Gastroesophageal sphincter (tissue), 4 donors: Measurements from ENCODE around the gene NIBAN1. TPM values are rescaled to one million over a fixed set of nuclear protein-coding genes. Genes with fewer than 3 reads are reported as not detected.

Experiments used
- ATAC-seq: fragments of 150-250 bp; one replicate; pipeline ENCODE4 v1.9.1; 2016; ENCODE audit warnings: mild to moderate bottlenecking, moderate library complexity
- H3K27ac ChIP-seq, 4 donors: fragments of 200-600 bp; sonication (generic) in 3 of 4; 1 replicate in 3 of 4; 2 replicates in 1 of 4; pipeline ENCODE4 v1.5.1; 2016 to 2019
- H3K27me3 ChIP-seq: fragments of 200-600 bp; sonication (generic); one replicate; pipeline ENCODE4 v1.5.1; 2019
- H3K36me3 ChIP-seq, 2 donors: fragments of 200-600 bp; sonication (generic); one replicate each; pipeline ENCODE4 v1.5.1; 2019; ENCODE audit warnings: control low read depth in 1 of 2
- H3K4me1 ChIP-seq, 3 donors: fragments of 200-600 bp; sonication (generic); 1 replicate in 2 of 3; 2 replicates in 1 of 3; pipeline ENCODE4 v1.5.1; 2016 to 2019; ENCODE audit warnings: control low read depth in 2 of 3
- H3K4me3 ChIP-seq, 2 donors: fragments of 200-600 bp; sonication (generic); one replicate each; pipeline ENCODE4 v1.5.1; 2019; ENCODE audit warnings: mild to moderate bottlenecking in 1 of 2, moderate library complexity in 1 of 2
- H3K9me3 ChIP-seq, 3 donors: fragments of 200-600 bp; sonication (generic); one replicate each; pipeline ENCODE4 v1.5.1; 2017 to 2019; ENCODE audit warnings: control low read depth in 2 of 3
- CTCF ChIP-seq, 4 experiments: fragments of 200-600 bp in 2 of 4; fragments of 450-650 bp in 2 of 4; sonication (generic) in 1 of 4; IDR thresholded peaks; one replicate each; pipeline ENCODE4 v1.5.1; 2017 to 2019; ENCODE audit warnings: antibody characterized with exemption in 4 of 4, mild to moderate bottlenecking in 2 of 4, moderate library complexity in 2 of 4
- EP300 ChIP-seq: sonication (generic); formaldehyde crosslinking; IDR thresholded peaks from one replicate; pipeline ENCODE4 v1.6.1; 2017; ENCODE audit warnings: antibody characterized with exemption, mild to moderate bottlenecking
- POLR2A ChIP-seq, 2 donors: fragments of 450-650 bp; IDR thresholded peaks; one replicate each; pipeline ENCODE4 v1.6.1; 2017; ENCODE audit warnings: antibody characterized with exemption in 2 of 2, mild to moderate bottlenecking in 2 of 2, moderate library complexity in 1 of 2
- POLR2AphosphoS5 ChIP-seq: sonication (generic); formaldehyde crosslinking; IDR thresholded peaks from one replicate; pipeline ENCODE4 v1.6.1; 2017; ENCODE audit warnings: antibody characterized with exemption
- WGBS, 2 donors: methylation state at CpG; one replicate each; pipeline ENCODE4 v1.1.5; 2018; ENCODE audit warnings: low coverage in 1 of 2; 5-methylcytosine and 5-hydroxymethylcytosine counted together
- total RNA-seq, 4 donors: library from RNA; depleted of rRNA; stranded (reverse); fragments of >200 nt; gene quantifications; one replicate each; pipeline ENCODE4 v1.1.0, GENCODE V29; 2016

The NIBAN1 gene
- total RNA-seq, 4 donors from 2014 or later, result 544 to 589 (median 567) TPM

GRCh38 chr1:184971522-184972265 lies 2.6 kb downstream of the NIBAN1 start:
- 50 to 57% methylated on average over 7 to 8 of the region's 8 CpGs for WGBS, 2 donors
- ATAC-seq, result no peak
- no peak for TF ChIP-seq EP300
- no peak for TF ChIP-seq POLR2A (IDR thresholded peaks at IDR 0.05)
- no peak for TF ChIP-seq CTCF (IDR thresholded peaks at IDR 0.05)
- TF ChIP-seq POLR2AphosphoS5, result no peak
- H3K4me3 ChIP-seq, result peak overlapping the region; percentile 77 to 83
- H3K36me3 ChIP-seq, result no peaks in the 10 kb centered on the region
- H3K27me3 ChIP-seq, result no peaks in the 10 kb centered on the region
- H3K4me1 ChIP-seq, result peaks cover 0 to 61% (median 8%) of the 10 kb centered on the region in 3 donors
- H3K9me3 ChIP-seq, result no peaks in the 10 kb centered on the region
- H3K27ac ChIP-seq, result peak overlapping the region; percentile 84 to 96 (median 93)

- 31 to 33% methylated on average over 5 of the region's 5 CpGs for WGBS, 2 donors
- H3K9me3 ChIP-seq, result no peaks in the 10 kb centered on the region
Observed at GRCh38 chr1:184970691-184971161, 3.6 kb downstream of the NIBAN1 start.

GRCh38 chr1:184966989-184967388 lies 7.3 kb downstream of the NIBAN1 start:
- WGBS, 2 donors, result 58 to 60% methylated on average over 2 of the region's 2 CpGs
- H3K4me1 ChIP-seq, result peaks cover 0 to 72% (median 10%) of the 10 kb centered on the region in 3 donors
- no peak for ATAC-seq

More at GRCh38 chr1:184970691-184971161, 3.6 kb downstream of the NIBAN1 start:
- Histone ChIP-seq H3K4me3 (peak overlapping the region; percentile 77 to 83), H3K27ac (peak overlapping the region; percentile 84 to 96 (median 93)), H3K4me1 (peaks cover 0 to 71% (median 10%) of the 10 kb centered on the region in 3 donors), H3K36me3 (peaks cover 0 to 3% of the 10 kb centered on the region in 2 donors), H3K27me3 (no peaks in the 10 kb centered on the region)
- TF ChIP-seq EP300 (no peak), POLR2AphosphoS5 (peak; percentile 49), POLR2A (IDR thresholded peaks at IDR 0.05) (no peak), CTCF (IDR thresholded peaks at IDR 0.05) (peak in 2 of 4 experiments; percentile 10 to 28)
- no peak for ATAC-seq

GRCh38 chr1:184965944-184966860 lies 8.1 kb downstream of the NIBAN1 start:
- ATAC-seq, result no peak
- H3K9me3 ChIP-seq, result no peaks in the 10 kb centered on the region
- H3K36me3 ChIP-seq, result peaks cover 0 to 23% of the 10 kb centered on the region in 2 donors
- no peak for TF ChIP-seq CTCF (IDR thresholded peaks at IDR 0.05)
- TF ChIP-seq EP300, result no peak
- no peak for TF ChIP-seq POLR2A (IDR thresholded peaks at IDR 0.05)
- TF ChIP-seq POLR2AphosphoS5, result no peak
- no peak overlapping the region for H3K4me3 ChIP-seq
- WGBS, 2 donors, result 58 to 74% methylated on average over 4 of the region's 4 CpGs
- H3K27ac ChIP-seq, result peak overlapping the region in 3 of 4 donors; percentile 8 to 57 (median 33)
- H3K27me3 ChIP-seq, result no peaks in the 10 kb centered on the region
- H3K4me1 ChIP-seq, result peaks cover 0 to 72% (median 10%) of the 10 kb centered on the region in 3 donors

More at GRCh38 chr1:184966989-184967388, 7.3 kb downstream of the NIBAN1 start:
- H3K4me3 ChIP-seq, result no peak overlapping the region
- TF ChIP-seq EP300 (no peak), CTCF (IDR thresholded peaks at IDR 0.05) (no peak), POLR2A (IDR thresholded peaks at IDR 0.05) (no peak), POLR2AphosphoS5 (no peak)
- H3K9me3 ChIP-seq, result no peaks in the 10 kb centered on the region
- peak overlapping the region in 2 of 4 donors; percentile 33 to 57 for H3K27ac ChIP-seq
- no peaks in the 10 kb centered on the region for H3K27me3 ChIP-seq
- H3K36me3 ChIP-seq, result peaks cover 0 to 20% of the 10 kb centered on the region in 2 donors
